ENCODE measurements around the gene NNT.
A peak's percentile ranks its signal among the peaks of the same experiment; 100 is the strongest.
"Not testable (repeated sequence)": the region's sequence is repeated elsewhere in the genome, so short reads cannot be mapped to it uniquely, and the experiment has no call there.

NNT gene

DNA sequence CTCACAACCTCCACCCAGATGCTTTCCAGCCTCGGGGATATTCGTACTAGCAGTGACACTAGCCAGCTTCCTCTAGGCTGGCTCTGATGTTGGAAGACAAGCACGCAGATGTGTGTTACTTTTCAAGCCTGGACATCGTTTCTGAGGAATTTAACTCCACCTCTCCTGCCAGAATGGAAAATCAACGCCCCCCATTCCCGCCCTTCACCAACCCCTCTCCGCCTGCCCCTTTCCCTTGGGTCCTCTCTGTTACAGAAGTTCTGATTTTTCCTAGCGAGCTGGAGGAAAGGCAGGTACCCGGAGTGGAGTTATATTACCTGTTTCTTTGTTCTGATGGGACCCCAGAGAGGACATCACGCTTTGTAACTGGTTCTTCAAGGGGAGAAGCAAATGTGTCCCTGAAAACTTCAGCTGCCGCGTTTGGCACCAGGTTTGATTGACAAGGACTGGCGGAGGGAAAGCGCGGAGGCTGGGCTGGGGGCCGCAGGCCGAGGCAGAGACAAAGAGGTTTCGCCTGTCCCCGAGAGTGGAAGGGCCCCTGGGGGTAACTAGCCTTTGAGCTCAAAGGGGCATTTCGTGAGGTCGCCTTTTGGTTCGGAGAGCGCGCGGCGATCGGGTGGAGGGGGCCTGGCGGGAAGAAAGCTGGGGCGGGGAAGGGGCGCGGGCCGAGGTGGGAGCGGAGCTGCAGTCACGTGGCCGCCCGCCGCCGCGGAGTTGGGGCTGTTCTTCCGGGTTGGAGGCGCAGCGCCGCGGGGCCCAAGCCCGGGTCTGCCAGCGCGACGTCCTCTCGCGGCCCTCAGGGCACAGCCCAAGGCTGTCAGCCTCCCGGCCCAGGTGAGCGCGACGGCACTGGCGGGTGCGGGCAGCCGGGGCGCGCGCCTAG, at the start of gene NNT:
Gene NNT (plus strand): TSS at position 720 of the 883 bp plus-strand sequence. CDS start 6,016 bp downstream, outside the sequence.
- DNase-seq = peak; percentile 84

DNA sequence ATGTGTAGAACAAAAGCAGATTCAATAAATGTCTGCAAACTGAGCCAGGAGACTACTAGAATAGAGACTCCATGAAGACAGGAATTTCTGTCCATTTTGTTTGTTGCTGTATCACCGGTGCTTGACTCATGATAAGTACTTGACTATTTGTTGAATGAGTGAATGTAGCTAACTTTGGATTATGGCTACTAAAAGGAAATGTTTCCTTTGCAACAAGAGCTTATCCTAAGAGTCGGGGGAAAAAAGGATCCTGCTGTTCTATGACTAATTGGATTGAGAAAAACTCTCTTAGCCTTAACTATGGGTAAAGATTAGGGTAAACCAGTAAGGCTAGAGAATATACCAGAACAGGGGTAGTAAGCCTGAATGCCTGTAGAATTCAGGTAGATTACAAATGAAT, 49.6 kb upstream of the NNT start:
- DNase-seq = no peak

DNA sequence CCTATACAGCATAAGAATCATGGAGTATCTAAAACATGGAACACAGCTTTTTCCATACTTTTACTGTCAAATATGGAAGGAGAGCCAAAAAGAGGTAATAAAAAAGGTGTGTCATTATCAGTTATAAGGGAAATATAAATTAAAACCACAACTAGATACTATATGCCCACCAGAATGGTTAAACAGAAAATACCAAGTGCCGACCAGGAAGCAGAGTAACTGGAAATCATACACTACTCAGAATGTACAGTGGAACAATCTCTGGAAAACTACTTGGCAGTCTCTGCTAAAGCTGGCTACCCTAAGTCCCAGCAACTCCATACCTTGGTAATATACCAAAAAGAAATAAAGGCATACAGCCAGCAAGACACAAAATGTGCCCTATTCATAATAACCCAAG, 48.5 kb upstream of the NNT start:
- no peak for DNase-seq

DNA sequence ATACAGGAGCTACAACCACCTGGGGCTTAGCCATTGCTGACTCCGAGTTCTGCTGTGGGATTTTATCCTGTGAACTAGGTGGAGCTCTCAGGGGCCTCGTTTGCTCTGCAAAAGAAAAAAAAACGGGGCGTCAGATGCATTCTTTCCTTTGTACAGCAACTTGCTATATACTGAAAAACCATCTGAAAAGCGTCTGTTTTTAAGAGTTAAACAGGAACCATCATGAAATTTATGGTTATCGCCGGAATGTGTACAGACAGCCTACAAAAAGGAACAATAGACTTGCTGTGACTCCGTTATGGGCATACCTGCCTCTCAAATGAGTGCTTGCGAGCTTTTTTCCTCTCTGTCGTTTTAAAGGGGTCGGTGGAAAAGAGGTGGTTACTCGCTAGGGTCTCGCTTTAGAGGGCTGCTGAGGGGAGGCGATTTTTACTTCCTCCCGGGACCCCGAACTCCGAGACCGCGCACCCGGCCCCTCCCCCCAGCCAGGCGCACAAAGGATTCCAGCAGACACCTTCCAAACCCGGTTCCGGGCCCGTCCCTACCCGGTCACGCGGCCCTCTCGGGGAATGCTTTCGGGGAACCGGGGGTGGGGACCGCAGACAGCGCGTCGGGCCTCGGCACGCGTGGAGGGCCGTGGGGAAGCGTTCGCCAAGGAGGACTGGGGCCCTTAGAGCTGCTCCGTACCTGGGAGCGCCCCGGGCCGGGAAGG, 46.9 kb upstream of the NNT start:
- peak; percentile 47 for DNase-seq

DNA sequence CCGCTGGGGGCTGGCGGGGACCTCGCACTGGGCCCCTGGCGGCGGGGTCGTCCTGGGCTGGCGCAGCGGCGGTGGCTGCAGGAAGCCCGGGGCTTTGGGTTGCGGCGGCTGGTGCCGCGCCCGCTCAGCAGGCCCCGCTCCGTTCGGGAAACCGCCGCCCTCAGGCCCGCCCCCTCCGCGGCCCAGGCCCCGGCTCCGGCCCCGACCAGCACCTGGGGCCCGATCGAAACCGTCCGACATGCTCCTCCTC, 46.4 kb upstream of the NNT start:
- DNase-seq = not testable (repeated sequence)

DNA sequence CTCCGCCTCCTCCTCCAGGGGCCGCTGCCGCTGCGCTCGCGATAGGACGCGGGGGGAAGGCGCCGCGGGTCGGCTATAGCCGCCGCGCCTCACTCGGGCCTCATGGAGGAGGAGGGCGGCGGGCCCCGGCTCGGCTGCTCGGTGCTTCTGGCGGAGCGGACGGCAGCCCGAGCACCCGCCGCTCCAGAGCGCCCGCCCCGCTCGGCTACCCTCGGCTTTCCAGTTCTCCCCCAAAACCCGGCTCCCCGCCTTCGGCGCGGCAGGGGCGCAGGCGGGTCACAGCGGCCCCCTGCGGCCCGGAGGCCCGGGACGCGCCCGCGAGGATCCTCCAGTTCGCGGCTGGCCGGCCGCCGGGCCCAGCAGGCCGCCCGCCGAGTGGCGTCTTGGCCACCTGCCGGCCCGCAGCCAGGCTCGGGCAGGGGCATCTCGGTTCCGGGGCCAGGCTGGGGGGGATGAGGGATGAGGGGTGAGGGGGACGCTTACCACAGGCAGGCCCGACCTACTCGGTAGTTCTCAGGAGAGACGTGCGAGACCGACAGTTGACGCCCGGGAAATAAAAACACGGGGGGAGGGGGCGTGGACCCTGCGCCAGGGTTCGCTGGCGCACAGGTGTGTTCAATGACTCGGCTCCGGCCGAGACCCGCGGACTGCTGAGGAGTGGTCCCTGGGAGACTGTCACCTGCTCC, 46.0 kb upstream of the NNT start, which contains the start of gene PAIP1:
Gene PAIP1 (minus strand): TSS at position 221 of the 686 bp plus-strand sequence. CDS start 231 bp downstream, outside the sequence.
- DNase-seq = peak; percentile 86

DNA sequence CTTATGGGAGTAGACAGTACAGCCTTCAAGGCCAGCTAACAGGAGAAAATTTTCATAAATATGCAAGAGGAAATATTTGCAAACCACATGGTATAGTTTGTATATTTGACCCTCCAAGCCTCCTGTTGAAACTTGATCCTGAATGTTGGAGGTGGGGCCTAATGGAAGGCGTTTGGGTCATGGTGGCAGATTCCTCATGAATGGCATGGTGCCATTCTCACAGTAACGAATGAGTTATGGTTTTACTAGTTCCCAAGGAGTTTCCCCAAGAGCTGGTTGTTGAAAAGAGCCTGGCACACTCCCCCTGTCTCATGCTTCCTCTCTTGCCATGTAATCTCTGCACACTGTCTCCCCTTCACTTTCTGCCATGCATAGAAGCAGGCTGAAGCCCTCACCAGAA, 42.9 kb upstream of the NNT start:
- DNase-seq = no peak

DNA sequence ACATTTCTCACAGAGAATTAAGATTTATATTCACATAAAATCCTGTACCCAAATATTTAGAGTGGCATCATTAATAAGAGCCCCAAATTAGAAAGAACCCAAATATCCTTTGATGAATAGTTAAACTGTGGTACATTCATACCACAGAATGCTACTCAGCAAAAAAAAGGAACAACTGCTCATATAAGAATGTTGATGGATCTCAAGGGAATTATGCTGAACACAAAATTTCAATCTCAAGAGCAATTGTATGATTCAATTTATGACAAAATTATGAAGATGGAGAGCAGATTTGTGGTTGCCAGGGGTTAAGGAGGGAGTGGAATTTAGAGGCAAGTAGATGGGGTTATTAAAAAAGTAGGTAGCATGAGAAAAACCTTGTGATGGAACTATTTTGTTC, 41.6 kb upstream of the NNT start:
- DNase-seq = no peak

DNA sequence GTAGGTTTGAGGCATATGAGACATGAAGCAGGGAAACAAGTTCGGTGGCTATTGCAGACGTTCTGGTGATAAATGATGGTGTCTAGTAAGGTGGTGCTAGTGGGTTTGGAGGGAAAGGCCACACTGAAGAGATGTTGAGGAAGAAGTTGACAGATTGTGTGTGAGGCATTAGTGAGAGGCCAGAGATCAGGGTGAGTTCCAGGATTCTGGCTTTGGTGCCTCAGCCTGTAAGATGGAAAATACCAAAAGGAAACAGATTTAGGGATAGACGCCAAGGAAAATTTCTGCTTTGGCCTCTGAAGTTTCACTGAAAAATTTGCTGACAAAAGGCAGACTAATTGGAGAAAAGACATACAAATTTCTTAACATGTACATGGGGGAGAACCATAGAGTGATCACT, 39.7 kb upstream of the NNT start:
- DNase-seq = no peak

DNA sequence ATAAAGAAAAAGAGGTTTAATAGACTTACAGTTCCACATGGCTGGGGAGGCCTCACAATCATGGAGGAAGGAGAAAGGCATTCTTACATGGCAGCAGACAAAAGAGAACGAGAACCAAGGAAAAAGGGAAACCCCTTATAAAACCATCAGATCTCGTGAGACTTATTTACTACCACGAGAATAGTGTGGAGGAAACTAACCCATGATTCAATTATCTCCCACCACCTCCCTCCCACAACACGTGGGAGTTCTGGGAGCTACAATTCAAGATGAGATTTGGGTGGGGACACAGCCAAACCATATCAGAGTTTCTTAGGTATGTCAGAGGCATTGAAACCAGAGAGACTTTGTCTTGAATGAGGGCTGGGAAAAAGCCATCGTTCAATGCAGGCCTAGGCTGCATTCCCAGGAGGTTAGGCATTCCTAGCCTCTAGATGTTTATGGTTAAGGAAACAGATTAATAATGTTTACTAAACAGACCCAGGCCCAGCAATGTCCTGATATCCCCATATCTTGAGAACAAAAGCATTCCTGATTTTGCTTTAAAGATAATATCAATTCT, 38.6 kb upstream of the NNT start:
- DNase-seq = no peak

DNA sequence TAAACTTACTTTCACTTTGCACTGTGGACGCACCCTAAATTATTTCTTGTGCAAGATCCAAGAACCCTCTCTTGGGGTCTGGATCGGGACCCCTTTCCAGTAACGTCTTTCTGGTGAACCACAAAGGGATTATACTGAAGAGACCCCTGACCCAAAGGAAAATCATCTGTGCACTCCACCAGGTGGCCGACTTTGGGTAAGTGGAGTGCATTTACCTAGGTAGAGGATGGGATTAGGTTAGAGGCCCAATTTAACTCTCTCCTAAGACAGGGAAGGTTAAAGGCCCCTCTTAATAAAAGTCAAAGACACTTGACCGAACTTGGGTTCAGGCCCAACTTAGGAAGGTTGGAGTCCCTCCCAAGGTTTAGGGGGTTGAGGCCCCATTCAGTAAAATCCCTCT, 37.9 kb upstream of the NNT start:
- DNase-seq = no peak

DNA sequence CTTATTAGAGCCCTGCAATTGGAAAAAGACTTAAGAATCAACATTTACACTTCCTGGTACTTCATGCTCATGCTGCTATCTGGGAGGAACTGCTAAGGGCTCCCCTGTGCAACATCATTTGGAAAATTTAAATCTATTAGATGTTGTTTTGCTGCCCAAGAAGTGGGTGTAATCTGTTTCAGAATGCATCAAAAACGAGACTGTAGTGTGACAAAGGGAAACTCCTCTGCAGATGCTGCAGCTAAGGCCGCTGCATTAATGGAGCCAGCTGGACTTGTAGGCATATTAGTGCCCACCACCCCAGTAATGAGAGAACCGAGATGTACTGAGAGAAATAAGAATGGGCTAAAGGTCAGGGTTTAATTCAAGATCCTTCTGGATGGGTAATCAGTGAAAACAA, 35.0 kb upstream of the NNT start:
- no peak for DNase-seq

DNA sequence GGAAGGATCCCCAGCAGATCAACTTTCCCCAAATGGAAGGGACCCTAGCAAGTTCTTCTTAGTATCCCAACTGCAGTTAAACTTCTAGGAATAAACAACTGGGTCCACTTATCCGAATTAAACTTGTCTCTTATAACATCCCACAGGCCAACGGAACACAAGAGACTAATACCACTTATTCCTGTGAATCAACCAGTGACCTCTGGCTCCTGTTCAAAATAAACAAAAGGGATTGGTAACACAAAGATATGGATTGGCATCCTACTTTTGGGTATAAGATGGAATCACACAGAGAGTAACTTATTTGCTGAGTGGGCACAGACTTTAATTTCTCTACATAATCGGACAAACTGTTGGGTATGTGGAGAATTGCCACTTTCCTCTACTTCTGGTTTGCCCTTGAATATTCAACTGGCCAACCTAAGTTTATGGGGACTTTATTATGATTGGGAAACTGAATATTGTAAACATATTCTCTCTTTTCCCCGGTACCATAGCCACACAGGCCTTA, 33.7 kb upstream of the NNT start:
- no peak for DNase-seq

DNA sequence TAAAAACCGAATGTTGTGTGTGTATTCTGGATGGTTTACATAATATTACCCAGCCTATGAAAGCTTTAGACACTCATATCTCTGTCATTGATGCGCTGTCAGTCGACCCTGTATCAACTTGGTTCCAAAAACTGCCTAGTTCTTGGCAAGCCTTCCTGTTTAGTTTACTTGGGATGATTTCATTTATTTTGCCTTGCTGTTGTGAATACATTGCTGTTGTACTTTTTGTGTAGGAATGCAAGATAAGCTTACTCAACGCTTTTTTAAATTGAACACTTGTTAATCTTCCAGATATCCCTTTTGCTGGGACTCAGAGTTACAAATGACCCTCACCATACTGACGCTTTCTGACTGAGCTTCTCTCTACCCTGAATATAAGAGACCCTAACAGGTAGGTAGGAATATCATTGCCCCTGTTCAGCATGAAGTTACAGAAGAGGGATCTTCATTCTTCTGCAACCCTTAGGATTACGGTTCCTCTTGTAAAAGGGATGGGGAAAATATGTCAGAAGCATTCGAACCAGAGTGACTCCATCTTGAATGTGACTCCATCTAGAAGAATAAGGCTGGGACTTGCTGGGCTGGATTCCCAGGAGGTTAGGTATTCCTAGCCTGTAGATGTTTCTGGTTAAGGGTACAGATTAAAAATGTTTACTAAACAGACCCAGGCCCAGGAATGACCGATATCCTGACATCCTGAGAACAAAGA, 32.4 kb upstream of the NNT start:
- DNase-seq = no peak

DNA sequence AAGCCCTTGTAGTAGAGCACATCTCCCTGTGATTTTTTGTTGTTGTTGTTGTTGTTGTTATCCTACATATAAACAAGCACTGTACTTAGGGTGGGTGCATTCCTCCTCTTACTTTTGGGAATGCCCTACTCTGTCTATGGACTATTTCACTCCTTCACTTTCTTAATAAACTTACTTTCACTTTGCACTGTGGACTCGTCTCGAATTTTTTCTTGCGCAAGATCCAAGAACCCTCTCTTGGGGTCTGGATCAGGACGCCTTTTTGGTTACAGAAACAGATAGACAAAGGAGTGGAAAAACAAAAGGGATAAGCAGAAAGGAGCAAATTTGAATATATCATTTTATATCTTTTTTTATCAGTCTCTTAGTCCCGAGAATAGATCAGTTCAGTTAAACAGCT, 31.7 kb upstream of the NNT start:
- no peak for DNase-seq

DNA sequence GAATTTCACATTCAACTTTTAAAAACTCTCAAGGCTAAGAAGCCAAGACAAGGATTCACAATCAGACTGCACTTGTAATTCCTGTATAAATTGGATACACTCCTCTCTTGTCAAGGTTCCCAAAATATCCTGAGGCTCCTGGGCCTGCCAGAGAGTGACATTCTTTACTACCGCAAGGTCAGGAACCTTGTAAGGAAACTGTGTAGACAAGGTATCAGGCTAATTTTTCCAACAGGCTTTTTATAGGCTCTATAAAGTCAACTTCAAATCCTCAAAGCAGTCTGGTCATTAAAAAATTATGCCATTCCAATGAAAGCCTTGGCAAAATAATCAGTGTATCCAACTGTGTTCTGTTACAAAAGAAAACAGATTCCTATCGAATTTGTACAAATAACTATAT, 30.6 kb upstream of the NNT start:
- DNase-seq = no peak

DNA sequence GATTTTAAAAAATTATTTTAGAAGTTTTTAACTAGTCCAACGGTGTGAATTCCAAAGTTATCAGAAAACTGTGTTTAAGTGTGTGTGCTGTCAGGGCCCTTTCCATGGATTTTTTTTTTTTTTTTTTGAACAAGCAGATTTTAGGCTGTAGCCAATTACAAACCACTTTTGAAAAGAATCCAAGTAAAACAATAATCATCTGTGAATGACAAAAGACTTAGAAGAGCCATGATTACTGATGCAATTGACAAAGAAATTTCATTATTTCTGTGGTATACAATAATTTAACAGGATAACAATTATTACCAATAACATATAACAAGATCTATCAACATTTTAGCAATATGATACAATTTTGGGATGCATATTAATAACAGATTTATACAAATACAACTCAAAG, 29.9 kb upstream of the NNT start:
- DNase-seq = no peak

DNA sequence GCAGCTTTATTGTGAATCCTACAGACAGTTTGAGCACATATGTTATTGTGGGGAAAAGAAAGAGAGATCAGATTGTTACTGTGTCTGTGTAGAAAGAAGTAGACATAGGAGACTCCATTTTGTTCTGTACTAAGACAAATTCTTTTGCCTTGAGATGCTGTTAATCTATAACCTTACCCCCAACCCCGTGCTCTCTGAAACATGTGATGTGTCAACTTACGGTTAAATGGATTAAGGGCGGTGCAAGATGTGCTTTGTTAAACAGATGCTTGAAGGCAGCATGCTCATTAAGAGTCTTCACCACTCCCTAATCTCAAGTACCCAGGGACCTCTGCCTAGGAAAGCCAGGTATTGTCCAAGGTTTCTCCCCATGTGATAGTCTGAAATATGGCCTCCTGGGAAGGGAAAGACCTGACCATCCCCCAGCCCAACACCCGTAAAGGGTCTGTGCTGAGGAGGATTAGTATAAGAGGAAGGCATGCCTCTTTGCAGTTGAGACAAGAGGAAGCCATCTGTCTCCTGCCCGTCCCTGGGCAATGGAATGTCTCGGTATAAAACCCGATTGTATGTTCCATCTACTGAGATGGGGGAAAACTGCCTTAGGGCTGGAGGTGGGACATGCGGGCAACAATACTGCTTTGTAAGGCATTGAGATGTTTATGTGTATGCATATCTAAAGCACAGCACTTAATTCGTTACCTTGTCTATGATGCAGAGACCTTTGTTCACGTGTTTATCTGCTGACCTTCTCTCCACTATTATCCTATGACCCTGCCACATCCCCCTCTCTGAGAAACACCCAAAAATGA, 22.4 kb upstream of the NNT start:
- not testable (repeated sequence) for DNase-seq

DNA sequence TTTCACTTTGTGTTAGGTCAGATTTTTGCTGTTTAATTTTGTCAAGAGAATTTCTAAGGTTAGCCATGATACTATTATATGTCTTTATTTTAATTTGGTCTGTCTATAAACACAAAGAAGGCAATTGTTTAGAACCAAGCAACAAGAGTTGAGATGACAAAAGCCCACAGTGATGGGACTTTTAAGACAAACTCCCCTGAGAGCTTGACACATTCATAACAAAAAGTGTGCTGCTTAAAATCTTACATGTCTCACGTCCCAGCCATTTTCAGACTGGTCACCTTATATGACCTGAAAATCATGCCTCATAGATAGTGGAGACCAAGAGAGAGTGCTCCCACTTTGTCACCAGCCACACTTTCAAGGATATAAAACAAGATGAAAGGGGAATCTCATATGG, 21.6 kb upstream of the NNT start:
- DNase-seq = no peak

DNA sequence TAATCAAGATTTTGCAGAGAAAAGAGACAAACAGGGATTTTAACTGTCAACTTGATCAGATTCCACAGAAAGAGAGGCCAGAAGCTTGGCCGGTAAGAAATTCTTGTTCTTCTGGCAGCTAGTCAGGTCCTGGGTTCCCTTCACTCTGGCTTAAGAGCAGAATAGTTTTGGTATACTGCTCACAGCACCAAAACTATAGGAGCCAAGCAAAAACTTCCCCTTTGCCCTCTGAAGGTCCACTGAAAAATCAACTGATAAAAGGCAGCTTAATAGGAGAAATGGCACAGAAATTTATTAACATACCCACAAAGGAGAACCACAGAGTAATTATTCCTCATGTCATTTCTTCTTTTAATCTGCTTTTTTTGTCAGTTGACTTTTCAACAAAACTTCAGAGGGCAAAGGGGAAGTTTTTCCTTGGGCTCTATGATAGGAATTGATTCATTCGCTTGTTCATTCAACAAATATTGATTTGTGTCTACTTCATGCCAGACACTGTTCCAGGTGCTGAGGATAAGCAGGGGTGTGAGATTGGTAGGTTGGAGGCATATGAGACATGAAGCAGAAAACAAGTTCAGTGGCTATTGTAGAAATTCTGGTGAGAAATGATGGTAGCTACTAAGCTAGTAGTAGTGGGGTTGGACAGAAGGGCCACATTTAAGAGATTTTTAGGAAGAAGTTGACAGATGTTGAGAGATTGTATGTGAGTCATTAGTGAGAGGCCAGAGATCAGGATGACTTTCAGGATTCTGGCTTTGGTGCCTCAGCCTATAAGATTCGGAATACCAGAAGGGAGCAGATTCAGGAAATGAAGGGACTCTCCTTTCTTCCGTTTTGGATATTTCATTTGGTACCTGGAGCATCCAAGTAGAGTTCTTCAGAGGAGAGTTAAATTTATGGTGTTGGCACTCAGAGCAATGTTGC, 20.6 kb upstream of the NNT start:
- no peak for DNase-seq

DNA sequence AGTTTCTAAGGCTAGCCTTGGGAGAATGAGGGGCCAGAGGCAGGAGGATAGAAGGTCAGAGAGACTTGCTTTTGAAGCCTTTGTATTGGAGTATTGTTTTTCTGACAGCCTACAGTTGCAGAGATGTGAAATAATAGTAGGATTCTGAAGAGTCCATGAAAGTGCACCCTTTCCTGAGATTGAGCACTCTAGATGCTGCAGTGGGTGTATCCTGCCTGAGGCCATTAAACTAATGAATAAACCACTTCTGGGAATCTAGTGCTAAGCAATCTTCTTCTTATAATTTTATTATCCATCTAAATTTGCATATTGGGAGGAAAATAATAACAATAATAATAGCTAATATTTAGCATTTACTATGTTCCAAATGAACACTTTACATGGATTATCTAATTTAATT, 19.3 kb upstream of the NNT start:
- DNase-seq = no peak

Measured in NCI-H1092 treated with DMSO at 0.1 percent for 48 hours (cell line).